ENCODE data around the gene PPP1R13L.

DNA sequence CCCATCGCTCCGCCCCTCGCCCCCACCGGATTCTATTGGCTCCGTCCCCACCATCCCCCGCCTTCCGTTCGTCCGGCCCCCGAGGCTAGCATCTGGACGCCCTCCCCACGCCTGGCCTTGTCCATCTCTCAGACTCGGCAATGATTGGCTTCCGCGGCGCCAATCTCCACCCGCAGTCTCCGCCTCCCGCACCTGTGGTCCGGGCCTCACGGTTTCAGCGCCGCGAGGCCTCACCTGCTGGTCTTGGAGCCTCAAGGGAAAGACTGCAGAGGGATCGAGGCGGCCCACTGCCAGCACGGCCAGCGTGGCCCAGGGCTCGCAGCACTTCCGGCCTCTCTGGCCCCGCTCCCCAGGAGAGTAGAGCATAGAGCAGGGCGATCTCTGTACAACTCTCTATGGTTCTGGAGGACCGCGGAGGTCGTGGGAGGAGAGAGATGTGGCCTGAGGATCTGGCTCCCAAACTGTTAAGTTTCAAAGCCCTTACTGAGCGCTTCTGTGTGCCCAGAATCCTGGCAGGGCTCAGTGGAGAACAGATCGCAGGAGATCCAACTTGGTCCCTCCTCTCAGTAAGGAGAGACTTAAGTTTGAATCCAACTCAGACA lies 18.8 kb upstream of the PPP1R13L start, which contains the start of gene ERCC1:
- TF ChIP-seq ZNF777 (tag by site-specific recombination; IDR thresholded peaks at IDR 0.05; ENCODE audit: borderline replicate concordance) (no peak), BCL11A (tag by site-specific recombination; IDR thresholded peaks at IDR 0.05; ENCODE audit: low read depth) (peak; percentile 55), KLF8 (tag by site-specific recombination; IDR thresholded peaks at IDR 0.05) (peak; percentile 61), YY1 (tag by site-specific recombination; IDR thresholded peaks at IDR 0.05) (no peak; the same call in 1 of the 2 replicates)
- TF ChIP-seq, protein P1, sequence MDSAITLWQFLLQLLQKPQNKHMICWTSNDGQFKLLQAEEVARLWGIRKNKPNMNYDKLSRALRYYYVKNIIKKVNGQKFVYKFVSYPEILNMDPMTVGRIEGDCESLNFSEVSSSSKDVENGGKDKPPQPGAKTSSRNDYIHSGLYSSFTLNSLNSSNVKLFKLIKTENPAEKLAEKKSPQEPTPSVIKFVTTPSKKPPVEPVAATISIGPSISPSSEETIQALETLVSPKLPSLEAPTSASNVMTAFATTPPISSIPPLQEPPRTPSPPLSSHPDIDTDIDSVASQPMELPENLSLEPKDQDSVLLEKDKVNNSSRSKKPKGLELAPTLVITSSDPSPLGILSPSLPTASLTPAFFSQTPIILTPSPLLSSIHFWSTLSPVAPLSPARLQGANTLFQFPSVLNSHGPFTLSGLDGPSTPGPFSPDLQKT (IDR thresholded peaks at IDR 0.05; ENCODE audit: borderline replicate concordance, low read depth, low read length) = no peak; the same call in 1 of the 2 replicates

Data from HEK293 (cell line).